Ascending aorta (tissue), 2 donors: ENCODE measurements around the gene NIT1. TPM values are rescaled to one million over a fixed set of nuclear protein-coding genes. Genes with fewer than 3 reads are reported as not detected.

Experiments
- DNase-seq, 2 donors: peaks; one replicate each; pipeline ENCODE4 v3.0.0-alpha.2; 2019; ENCODE audit warnings: low spot score in 2 of 2
- H3K27ac ChIP-seq, 2 donors: fragments of 200-600 bp; sonication (generic); one replicate each; pipeline ENCODE4 v1.5.1; 2016 to 2017; ENCODE audit warnings: mild to moderate bottlenecking in 1 of 2
- H3K27me3 ChIP-seq: fragments of 200-600 bp; sonication (generic); one replicate; pipeline ENCODE4 v1.5.1; 2017
- H3K36me3 ChIP-seq, 2 donors: fragments of 200-600 bp; sonication (generic); one replicate each; pipeline ENCODE4 v1.5.1; 2016
- H3K4me1 ChIP-seq, 2 donors: fragments of 200-600 bp; sonication (generic); one replicate each; pipeline ENCODE4 v1.5.1; 2016 to 2017; ENCODE audit warnings: mild to moderate bottlenecking in 1 of 2
- H3K4me3 ChIP-seq, 2 donors: fragments of 200-600 bp; sonication (generic); one replicate each; pipeline ENCODE4 v1.5.1; 2016 to 2017; ENCODE audit warnings: mild to moderate bottlenecking in 1 of 2
- H3K9me3 ChIP-seq, 2 donors: fragments of 200-600 bp; sonication (generic); one replicate each; pipeline ENCODE4 v1.5.1; 2016
- CTCF ChIP-seq, 3 experiments: fragments of 200-600 bp in 2 of 3; fragments of 450-650 bp in 1 of 3; sonication (generic) in 2 of 3; IDR thresholded peaks; one replicate each; pipeline ENCODE4 v1.5.1; 2016 to 2019; ENCODE audit warnings: antibody characterized with exemption in 3 of 3, mild to moderate bottlenecking in 1 of 3, moderate library complexity in 1 of 3
- intact Hi-C: fragments of 100-400 bp; cut with DNase I; formaldehyde crosslinking; loops from one replicate; pipeline ENCODE4 v1.15.1; 2023
- total RNA-seq: library from RNA; depleted of rRNA; stranded (reverse); fragments of >200 nt; gene quantifications from one replicate; pipeline ENCODE4 v1.1.0, GENCODE V29; 2016

Gene NIT1
- total RNA-seq, 1 donor from 2014 or later = 44.9 TPM

GRCh38 chr1:161119092-161119903 lies 1.4 kb downstream of the NIT1 start:
- Histone ChIP-seq H3K9me3 (no peaks in the 10 kb centered on the region), H3K4me1 (peaks cover 10 to 26% of the 10 kb centered on the region in 2 donors), H3K4me3 (peak overlapping the region; percentile 76 to 98), H3K27ac (peak overlapping the region; percentile 94 to 98), H3K36me3 (peaks cover 36 to 46% of the 10 kb centered on the region in 2 donors), H3K27me3 (no peaks in the 10 kb centered on the region)
- TF ChIP-seq CTCF (IDR thresholded peaks at IDR 0.05) = peak in 1 of 3 experiments; percentile 39
- peak in 1 of 2 donors; percentile 81 for DNase-seq
- intact Hi-C loops = loop anchor here (2.0 to 5.0 kb wide), 3 partner anchors 36 to 268 kb away; partner anchors contain the start of gene USF1

- Histone ChIP-seq H3K27ac (no peak overlapping the region), H3K36me3 (peaks cover 47 to 59% of the 10 kb centered on the region in 2 donors), H3K4me1 (peaks cover 10 to 24% of the 10 kb centered on the region in 2 donors), H3K27me3 (no peaks in the 10 kb centered on the region), H3K4me3 (no peak overlapping the region), H3K9me3 (no peaks in the 10 kb centered on the region)
- DNase-seq = no peak
- intact Hi-C loops = no loop called here
- no peak for TF ChIP-seq CTCF (IDR thresholded peaks at IDR 0.05)
These were observed 3.2 kb downstream of the NIT1 start for GRCh38 chr1:161121042-161121650.

GRCh38 chr1:161121834-161122233 lies 3.9 kb downstream of the NIT1 start:
- Histone ChIP-seq H3K27me3 (no peaks in the 10 kb centered on the region), H3K4me1 (peaks cover 9 to 17% of the 10 kb centered on the region in 2 donors), H3K27ac (no peak overlapping the region), H3K9me3 (no peaks in the 10 kb centered on the region), H3K4me3 (no peak overlapping the region), H3K36me3 (peaks cover 53 to 64% of the 10 kb centered on the region in 2 donors)
- DNase-seq = no peak
- TF ChIP-seq CTCF (IDR thresholded peaks at IDR 0.05) = no peak
- intact Hi-C loops = no loop called here

DNA sequence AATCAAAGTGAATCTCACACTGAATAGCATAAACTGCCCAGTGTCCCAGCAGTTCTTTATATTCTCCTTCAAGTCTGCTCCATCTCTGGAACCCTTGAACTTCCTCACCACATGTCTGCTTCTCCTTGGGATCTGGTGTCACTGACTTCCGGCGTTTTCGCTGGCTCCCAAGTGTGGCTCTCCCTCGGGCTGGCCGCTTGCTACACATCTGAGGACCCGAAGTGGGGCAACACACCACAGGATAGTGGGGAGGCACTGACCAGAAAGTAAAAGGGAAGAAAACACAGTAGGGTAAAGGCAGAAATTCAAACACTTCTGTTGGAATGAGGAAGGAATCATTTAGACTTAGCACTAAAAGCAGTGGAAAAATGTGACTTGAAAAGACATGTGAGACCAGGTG lies 5.1 kb downstream of the NIT1 start:
- TF ChIP-seq CTCF (IDR thresholded peaks at IDR 0.05) = no peak
- intact Hi-C loops = no loop called here
- Histone ChIP-seq H3K27me3 (no peaks in the 10 kb centered on the region), H3K4me1 (peaks cover 8 to 20% of the 10 kb centered on the region in 2 donors), H3K4me3 (no peak overlapping the region), H3K27ac (no peak overlapping the region), H3K36me3 (peaks cover 58 to 75% of the 10 kb centered on the region in 2 donors), H3K9me3 (no peaks in the 10 kb centered on the region)
- no peak for DNase-seq

DNA sequence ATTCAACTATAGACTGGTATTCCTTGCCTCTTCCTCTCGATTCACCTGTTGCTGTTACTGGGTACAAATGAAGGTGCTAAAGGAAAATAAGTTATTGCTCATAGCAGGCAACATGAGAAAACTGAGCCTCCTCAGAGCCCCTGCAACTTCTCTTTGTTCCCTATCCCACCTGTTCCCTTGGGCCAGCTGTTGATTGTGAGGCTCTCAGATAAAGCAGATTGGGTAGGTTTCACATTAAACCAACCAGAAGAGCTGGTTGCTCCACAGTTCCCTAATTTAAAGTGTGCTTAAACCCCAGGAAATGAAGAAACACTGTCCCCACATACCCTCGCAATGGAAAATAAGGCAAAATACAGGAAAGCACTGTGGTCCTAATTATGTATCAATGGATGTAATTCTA lies 9.7 kb downstream of the NIT1 start:
- H3K27ac ChIP-seq = no peak overlapping the region
- peaks cover 46 to 59% of the 10 kb centered on the region in 2 donors for H3K36me3 ChIP-seq
- intact Hi-C loops = no loop called here

More for the DNA sequence above, 9.7 kb downstream of the NIT1 start:
- no peaks in the 10 kb centered on the region for H3K9me3 ChIP-seq
- H3K4me3 ChIP-seq = no peak overlapping the region
- no peaks in the 10 kb centered on the region for H3K27me3 ChIP-seq
- H3K4me1 ChIP-seq = peaks cover 5 to 18% of the 10 kb centered on the region in 2 donors
- DNase-seq = no peak
- TF ChIP-seq CTCF (IDR thresholded peaks at IDR 0.05) = no peak
